ENCODE data around the gene ZNRF3. TPM values are rescaled to one million over a fixed set of nuclear protein-coding genes. Genes with fewer than 3 reads are reported as not detected.

Gene ZNRF3
- polyA plus RNA-seq, 1 of the 3 experiments (the other 2 are of a cell fraction) = 4.2 TPM

DNA sequence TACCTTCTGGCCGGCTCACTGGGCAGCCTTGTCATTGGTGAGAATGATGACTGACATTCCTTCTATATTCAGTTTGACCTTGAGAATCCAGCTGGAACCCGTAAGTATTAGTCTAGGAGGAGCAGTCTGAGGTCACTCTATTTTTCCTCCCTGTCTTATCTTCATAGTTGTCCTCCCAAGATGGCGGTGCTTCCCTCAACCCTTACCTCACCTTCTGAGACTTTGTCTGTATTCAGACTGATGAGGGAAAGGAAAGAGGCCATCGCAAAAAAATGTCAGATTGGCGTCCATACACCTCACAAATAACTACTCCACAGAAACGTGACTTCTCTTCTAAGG, 195.5 kb downstream of the ZNRF3 start:
- Histone ChIP-seq H4K20me1 (ENCODE audit: insufficient read depth) (no peaks in the 10 kb centered on the region), H3K4me3 (ENCODE audit: low read depth in 2 of 2, low read length in 1 of 2) (no peak overlapping the region), H3K27ac (ENCODE audit: low read depth in 2 of 2, low read length in 1 of 2) (no peak overlapping the region), H2AFZ (ENCODE audit: low read depth) (no peak overlapping the region), H3K9ac (no peak overlapping the region), H3K36me3 (replicated peaks in 1 of 2; ENCODE audit: control insufficient read depth in 1 of 2, insufficient read depth in 2 of 2, low read length in 1 of 2) (no peaks in the 10 kb centered on the region), H3K4me2 (no peak overlapping the region), H3K4me1 (ENCODE audit: control insufficient read depth in 1 of 2, insufficient read depth in 2 of 2, low read depth in 1 of 2, low read length in 1 of 2) (peaks cover 7 to 30% of the 10 kb centered on the region in 2 experiments; a peak in 3 of 4 replicates), H3K9me2 (no peaks in the 10 kb centered on the region), H3K79me2 (ENCODE audit: insufficient read depth) (no peaks in the 10 kb centered on the region), H3F3A (replicated peaks; ENCODE audit: insufficient read depth) (no peaks in the 10 kb centered on the region), H3K9me3 (no peaks in the 10 kb centered on the region), H3K27me3 (ENCODE audit: insufficient read depth) (no peaks in the 10 kb centered on the region)
- no peak for TF ChIP-seq GABPA (IDR thresholded peaks at IDR 0.05; ENCODE audit: low read depth)
- TF ChIP-seq JUND (IDR thresholded peaks at IDR 0.05) = no peak
- TF ChIP-seq CHD2 (IDR thresholded peaks at IDR 0.05; ENCODE audit: low read length, partially characterized antibody) = no peak
- no peak for TF ChIP-seq USF1 (IDR thresholded peaks at IDR 0.05; ENCODE audit: borderline replicate concordance, low read depth)
- TF ChIP-seq ZBTB33 (IDR thresholded peaks at IDR 0.05; ENCODE audit: borderline replicate concordance, low read depth) = no peak
- TF ChIP-seq, protein P1, sequence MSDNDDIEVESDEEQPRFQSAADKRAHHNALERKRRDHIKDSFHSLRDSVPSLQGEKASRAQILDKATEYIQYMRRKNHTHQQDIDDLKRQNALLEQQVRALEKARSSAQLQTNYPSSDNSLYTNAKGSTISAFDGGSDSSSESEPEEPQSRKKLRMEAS (IDR thresholded peaks at IDR 0.05; ENCODE audit: low read depth) = no peak
- no peak for TF ChIP-seq YY1 (IDR thresholded peaks at IDR 0.05; ENCODE audit: low read depth)
- no peak for TF ChIP-seq TAF1 (IDR thresholded peaks at IDR 0.05; ENCODE audit: borderline replicate concordance, low read depth, low read length)
- no peak for TF ChIP-seq TCF12 (IDR thresholded peaks at IDR 0.05)
- POLR2A ChIA-PET = interaction anchor here (0.6 kb wide), 1 partner anchor 1654 kb away, joined by 4 read pairs; no protein-coding TSS in a partner anchor
- WGBS (ENCODE audit: low lambda C conversion rate) = 91% methylated on average over 6 of the region's 6 CpGs
- CTCF ChIA-PET = interaction anchor here (1.5 kb wide), 1 partner anchor 76 kb away, joined by 5 read pairs; no protein-coding TSS in a partner anchor
- no peak for DNase-seq

DNA sequence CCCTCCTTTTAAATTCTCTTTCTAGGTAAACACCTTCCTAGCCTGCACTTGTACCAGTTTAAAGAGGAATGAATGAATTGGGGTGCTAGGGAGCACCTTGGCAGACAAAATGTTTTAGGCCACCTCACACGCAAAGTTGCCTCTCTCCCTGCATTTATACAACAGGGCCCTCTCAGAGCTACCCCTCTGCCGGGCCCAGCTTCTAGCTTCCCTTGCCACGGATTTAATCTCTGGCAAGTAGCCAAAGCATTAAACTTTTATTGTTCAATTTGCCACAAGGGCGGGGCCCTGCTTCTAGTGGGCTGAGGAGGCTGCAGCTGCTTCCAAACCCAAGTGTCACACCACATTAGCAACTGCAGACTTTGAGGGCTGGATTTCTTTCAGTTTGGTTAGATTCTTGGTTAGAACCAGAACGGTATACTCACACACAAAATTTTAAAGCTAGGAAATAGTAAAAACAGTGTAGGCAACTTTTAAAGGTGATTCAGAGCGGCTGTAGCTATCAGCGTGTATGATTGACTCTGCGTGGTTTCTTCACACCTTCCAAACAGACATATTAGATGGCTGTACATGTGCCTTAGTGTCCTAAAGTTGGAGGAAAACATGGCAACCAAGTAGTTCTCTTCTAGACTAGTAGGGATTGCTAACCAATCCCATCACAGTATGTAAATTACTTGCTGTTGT, 196.0 kb downstream of the ZNRF3 start:
- no peaks in the 10 kb centered on the region for H4K20me1 ChIP-seq (ENCODE audit: insufficient read depth)
- no peaks in the 10 kb centered on the region for H3F3A ChIP-seq (replicated peaks; ENCODE audit: insufficient read depth)
- no peak overlapping the region for H2AFZ ChIP-seq (ENCODE audit: low read depth)
- TF ChIP-seq GABPA (IDR thresholded peaks at IDR 0.05; ENCODE audit: low read depth) (no peak), FOXJ3 (CRISPR knock-in tag; IDR thresholded peaks at IDR 0.05) (no peak), RFX5 (IDR thresholded peaks at IDR 0.05; ENCODE audit: low read length) (no peak), SMC3 (IDR thresholded peaks at IDR 0.05; ENCODE audit: low read depth, low read length) (no peak), MXI1 (IDR thresholded peaks at IDR 0.05; ENCODE audit: low read depth, low read length) (no peak), TEAD4 (IDR thresholded peaks at IDR 0.05; ENCODE audit: borderline replicate concordance, insufficient read depth) (no peak), NFIC (IDR thresholded peaks at IDR 0.05; ENCODE audit: borderline replicate concordance) (peak; percentile 28; the same call in 1 of the 2 replicates)
- TF ChIP-seq, protein P2, sequence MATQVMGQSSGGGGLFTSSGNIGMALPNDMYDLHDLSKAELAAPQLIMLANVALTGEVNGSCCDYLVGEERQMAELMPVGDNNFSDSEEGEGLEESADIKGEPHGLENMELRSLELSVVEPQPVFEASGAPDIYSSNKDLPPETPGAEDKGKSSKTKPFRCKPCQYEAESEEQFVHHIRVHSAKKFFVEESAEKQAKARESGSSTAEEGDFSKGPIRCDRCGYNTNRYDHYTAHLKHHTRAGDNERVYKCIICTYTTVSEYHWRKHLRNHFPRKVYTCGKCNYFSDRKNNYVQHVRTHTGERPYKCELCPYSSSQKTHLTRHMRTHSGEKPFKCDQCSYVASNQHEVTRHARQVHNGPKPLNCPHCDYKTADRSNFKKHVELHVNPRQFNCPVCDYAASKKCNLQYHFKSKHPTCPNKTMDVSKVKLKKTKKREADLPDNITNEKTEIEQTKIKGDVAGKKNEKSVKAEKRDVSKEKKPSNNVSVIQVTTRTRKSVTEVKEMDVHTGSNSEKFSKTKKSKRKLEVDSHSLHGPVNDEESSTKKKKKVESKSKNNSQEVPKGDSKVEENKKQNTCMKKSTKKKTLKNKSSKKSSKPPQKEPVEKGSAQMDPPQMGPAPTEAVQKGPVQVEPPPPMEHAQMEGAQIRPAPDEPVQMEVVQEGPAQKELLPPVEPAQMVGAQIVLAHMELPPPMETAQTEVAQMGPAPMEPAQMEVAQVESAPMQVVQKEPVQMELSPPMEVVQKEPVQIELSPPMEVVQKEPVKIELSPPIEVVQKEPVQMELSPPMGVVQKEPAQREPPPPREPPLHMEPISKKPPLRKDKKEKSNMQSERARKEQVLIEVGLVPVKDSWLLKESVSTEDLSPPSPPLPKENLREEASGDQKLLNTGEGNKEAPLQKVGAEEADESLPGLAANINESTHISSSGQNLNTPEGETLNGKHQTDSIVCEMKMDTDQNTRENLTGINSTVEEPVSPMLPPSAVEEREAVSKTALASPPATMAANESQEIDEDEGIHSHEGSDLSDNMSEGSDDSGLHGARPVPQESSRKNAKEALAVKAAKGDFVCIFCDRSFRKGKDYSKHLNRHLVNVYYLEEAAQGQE (IDR thresholded peaks at IDR 0.05; ENCODE audit: low read depth, low read length) = no peak
- peak overlapping the region in 1 of 2 experiments; percentile 64; a peak in 2 of 4 replicates for H3K27ac ChIP-seq (ENCODE audit: low read depth in 2 of 2, low read length in 1 of 2)
- H3K4me3 ChIP-seq (ENCODE audit: low read depth in 2 of 2, low read length in 1 of 2) = no peak overlapping the region
- no peaks in the 10 kb centered on the region for H3K9me2 ChIP-seq
- no peak overlapping the region for H3K4me2 ChIP-seq
- no peaks in the 10 kb centered on the region for H3K79me2 ChIP-seq (ENCODE audit: insufficient read depth)
- WGBS (ENCODE audit: low lambda C conversion rate) = 69% methylated on average over 8 of the region's 8 CpGs
- no peaks in the 10 kb centered on the region for H3K36me3 ChIP-seq (replicated peaks in 1 of 2; ENCODE audit: control insufficient read depth in 1 of 2, insufficient read depth in 2 of 2, low read length in 1 of 2)
- ChIA-PET POLR2A (no interaction called here), CTCF (interaction anchor here (1.5 kb wide), 2 partner anchors 75 kb away, joined by 5 read pairs; no protein-coding TSS in a partner anchor)
- no peaks in the 10 kb centered on the region for H3K9me3 ChIP-seq
- H3K9ac ChIP-seq = no peak overlapping the region
- H3K4me1 ChIP-seq (ENCODE audit: control insufficient read depth in 1 of 2, insufficient read depth in 2 of 2, low read depth in 1 of 2, low read length in 1 of 2) = peaks cover 7 to 30% of the 10 kb centered on the region in 2 experiments; a peak in 3 of 4 replicates
- no peaks in the 10 kb centered on the region for H3K27me3 ChIP-seq (ENCODE audit: insufficient read depth)
- DNase-seq = no peak

All from SK-N-SH (cell line).